ENCODE measurements around the gene F3. TPM values are rescaled to one million over a fixed set of nuclear protein-coding genes. Genes with fewer than 3 reads are reported as not detected.

F3 gene
- total RNA-seq, 1 experiment from 2014 or later, result 63.4 TPM

DNA sequence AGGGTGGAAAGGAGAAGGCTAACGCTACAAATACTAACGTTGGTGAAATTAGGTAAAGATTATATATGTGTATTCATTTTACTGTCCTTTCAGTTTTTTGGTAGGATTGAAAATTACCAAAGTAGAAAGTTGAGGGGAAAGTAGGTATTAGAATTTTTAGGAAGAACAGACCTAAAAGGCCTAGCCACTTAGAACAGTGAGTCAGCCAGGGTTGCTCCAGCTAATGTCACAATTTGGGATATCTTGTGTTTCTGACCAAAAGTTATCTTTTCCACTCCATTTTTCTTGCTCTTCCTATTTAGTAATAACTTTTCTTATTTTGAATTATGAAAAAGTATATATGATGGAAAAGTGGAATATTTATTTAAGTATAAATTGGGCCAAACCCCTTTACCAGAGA, 40.1 kb downstream of the F3 start:
- peaks cover 37% of the 10 kb centered on the region for H3K36me3 ChIP-seq
- H3K4me3 ChIP-seq, result no peak overlapping the region
- no peaks in the 10 kb centered on the region for H3K27me3 ChIP-seq (replicated peaks)
- H3K9me3 ChIP-seq (replicated peaks), result no peaks in the 10 kb centered on the region
- no peak for DNase-seq (ENCODE audit: low read depth in 1 of 2, low spot score in 2 of 2)
- no peak overlapping the region for H3K27ac ChIP-seq
- no peaks in the 10 kb centered on the region for H3K4me1 ChIP-seq (replicated peaks)

DNA sequence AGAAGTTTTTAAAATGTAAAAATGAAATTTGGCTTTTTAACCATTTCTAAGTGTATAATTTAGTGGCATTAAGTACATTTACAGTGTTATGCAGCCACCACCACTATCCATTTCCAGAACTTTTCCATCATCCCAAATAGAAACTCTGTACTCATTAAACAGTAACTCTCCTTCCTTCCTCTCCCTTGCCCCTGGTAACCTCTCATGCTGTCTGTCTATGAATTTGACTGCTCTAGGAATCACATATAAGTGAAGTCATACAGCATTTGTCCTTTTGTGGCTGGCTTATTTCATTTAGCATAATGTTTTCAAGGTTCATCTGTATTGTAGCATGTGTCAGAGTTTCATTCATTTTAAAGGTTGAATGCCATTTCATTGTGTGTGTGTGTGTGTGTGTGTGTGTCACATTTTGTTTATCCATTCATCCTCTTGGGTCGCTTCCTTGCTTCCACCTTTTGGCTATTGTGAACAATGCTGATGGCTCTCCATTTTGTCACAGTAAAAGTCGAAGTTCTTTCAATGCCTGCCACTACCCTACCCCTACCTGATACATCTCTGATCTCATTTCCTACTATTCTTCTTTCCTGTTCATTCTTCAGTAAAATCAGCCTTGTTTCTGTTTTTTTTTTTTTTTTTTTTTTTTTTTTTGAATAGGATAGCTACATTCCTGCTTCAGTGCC, 45.3 kb downstream of the F3 start:
- Histone ChIP-seq H3K4me1 (replicated peaks) (no peaks in the 10 kb centered on the region), H3K27ac (no peak overlapping the region), H3K9me3 (replicated peaks) (no peaks in the 10 kb centered on the region), H3K4me3 (no peak overlapping the region), H3K36me3 (peaks cover 32% of the 10 kb centered on the region), H3K27me3 (replicated peaks) (no peaks in the 10 kb centered on the region)
- no peak for DNase-seq (ENCODE audit: low read depth in 1 of 2, low spot score in 2 of 2)

DNA sequence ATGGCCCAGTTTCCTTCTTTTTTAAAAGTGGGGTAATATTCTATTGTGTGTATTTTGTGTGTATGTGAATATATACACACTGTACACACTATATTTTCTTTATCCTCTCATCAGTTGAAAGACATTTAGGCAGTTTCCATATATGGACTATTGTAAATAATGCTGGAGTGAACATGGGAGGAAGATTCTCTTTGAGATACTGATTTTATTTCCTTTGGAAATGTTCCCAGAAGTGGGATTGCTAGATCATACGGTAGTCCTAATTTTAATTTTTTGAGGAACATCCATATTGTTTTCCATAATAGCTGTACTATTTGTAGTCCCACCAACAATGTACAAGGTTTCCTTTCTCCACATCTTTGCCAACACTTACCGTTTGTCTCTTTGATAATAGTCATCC, 51.0 kb downstream of the F3 start:
- Histone ChIP-seq H3K36me3 (peaks cover 27% of the 10 kb centered on the region), H3K27me3 (replicated peaks) (no peaks in the 10 kb centered on the region), H3K9me3 (replicated peaks) (no peaks in the 10 kb centered on the region), H3K4me1 (replicated peaks) (no peaks in the 10 kb centered on the region; the same call in 1 of the 2 replicates), H3K27ac (no peak overlapping the region), H3K4me3 (no peak overlapping the region)
- DNase-seq (ENCODE audit: low read depth in 1 of 2, low spot score in 2 of 2), result no peak

DNA sequence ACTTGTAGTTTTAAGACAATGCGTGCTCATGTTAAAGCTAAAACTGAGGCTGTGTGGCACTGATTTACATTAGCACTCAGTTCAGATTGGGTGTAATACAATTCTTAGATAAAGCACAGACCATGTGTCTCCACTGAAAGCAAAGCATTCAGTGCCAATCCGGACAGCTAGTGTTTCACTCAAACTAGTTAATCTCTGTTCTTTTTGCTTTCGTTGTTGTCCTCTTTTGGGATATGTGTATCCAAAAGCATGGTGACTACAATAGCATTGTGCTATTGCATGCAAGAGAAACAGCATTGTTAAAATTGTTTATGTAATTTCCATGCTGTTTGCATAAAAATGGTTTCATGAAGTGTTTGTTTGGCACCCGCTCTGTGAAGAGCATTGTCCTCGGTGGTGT, 54.6 kb downstream of the F3 start:
- no peaks in the 10 kb centered on the region for H3K9me3 ChIP-seq (replicated peaks)
- peaks cover 22% of the 10 kb centered on the region for H3K36me3 ChIP-seq
- DNase-seq (ENCODE audit: low read depth in 1 of 2, low spot score in 2 of 2), result no peak
- no peaks in the 10 kb centered on the region for H3K27me3 ChIP-seq (replicated peaks)
- no peak overlapping the region for H3K27ac ChIP-seq
- H3K4me3 ChIP-seq, result no peak overlapping the region
- no peaks in the 10 kb centered on the region; the same call in 1 of the 2 replicates for H3K4me1 ChIP-seq (replicated peaks)

DNA sequence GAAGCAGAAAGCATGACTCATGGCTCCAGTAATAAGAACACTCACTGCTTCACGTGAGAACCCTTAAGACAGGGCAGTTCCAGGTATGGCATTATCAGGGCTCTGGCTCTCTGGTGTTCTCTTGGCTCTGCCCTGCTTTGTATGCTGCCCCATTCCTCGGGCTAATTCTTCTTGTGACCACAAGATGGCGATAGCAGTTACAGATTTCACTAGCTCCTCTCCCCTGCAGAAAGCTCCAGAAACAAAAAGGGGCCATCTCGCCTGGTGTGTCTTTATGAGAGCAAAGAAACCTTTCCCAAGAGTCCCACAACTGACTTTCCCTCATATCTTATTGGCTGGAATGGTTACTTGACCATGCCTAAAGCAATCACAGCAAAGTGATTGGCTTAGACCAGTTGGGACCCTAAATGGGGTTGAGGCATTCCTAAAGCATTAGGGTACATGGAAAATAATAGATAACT, 60.1 kb downstream of the F3 start:
- no peaks in the 10 kb centered on the region for H3K27me3 ChIP-seq (replicated peaks)
- no peak overlapping the region for H3K4me3 ChIP-seq
- peak; percentile 54 to 58 for DNase-seq (ENCODE audit: low read depth in 1 of 2, low spot score in 2 of 2)
- H3K4me1 ChIP-seq (replicated peaks), result no peaks in the 10 kb centered on the region; the same call in 1 of the 2 replicates
- no peak overlapping the region for H3K27ac ChIP-seq
- no peaks in the 10 kb centered on the region for H3K9me3 ChIP-seq (replicated peaks)
- H3K36me3 ChIP-seq, result peaks cover 12% of the 10 kb centered on the region

DNA sequence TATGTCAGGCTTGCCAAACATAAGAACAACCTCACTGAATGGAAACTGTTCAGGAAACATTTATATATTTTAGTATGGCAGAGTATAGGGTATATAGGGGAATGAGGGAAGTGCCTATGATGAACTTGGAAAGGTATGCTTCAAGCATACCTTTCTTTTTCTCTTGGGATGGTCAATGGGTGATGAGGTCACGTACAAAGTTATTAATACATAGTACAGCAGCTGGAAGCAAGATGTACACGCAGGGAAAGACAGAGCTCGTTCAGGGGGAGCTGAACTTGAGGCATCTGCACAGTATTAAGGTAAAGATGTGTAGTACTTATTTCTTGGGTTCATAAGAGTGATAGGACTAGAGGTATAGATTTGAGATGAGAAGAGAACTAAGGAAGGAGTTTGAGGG, 61.9 kb downstream of the F3 start:
- Histone ChIP-seq H3K4me1 (replicated peaks) (no peaks in the 10 kb centered on the region), H3K27me3 (replicated peaks) (no peaks in the 10 kb centered on the region)
- DNase-seq (ENCODE audit: low read depth in 1 of 2, low spot score in 2 of 2), result no peak

More for the DNA sequence above, 61.9 kb downstream of the F3 start:
- Histone ChIP-seq H3K27ac (no peak overlapping the region), H3K9me3 (replicated peaks) (no peaks in the 10 kb centered on the region), H3K4me3 (no peak overlapping the region), H3K36me3 (peaks cover 14% of the 10 kb centered on the region)

Other genes with a start within 250 kb of the F3 start
- 53.4 and 64.6 TPM in 2 replicates for gene ABCD3, start 123.4 kb downstream of the F3 start, total RNA-seq (2014; rRNA removed; shearing (Covaris generic))